Kidney capillary endothelial cell (primary cell): ENCODE measurements around the gene TMEM53.

ENCODE experiments used
- DNase-seq: peaks from one replicate; pipeline ENCODE4 v3.0.0-alpha.2; 2018; ENCODE audit warnings: low spot score

The TMEM53 gene

GRCh38 chr1:44603718-44604117, 70.6 kb downstream of the TMEM53 start:
- DNase-seq: no peak
